Cardiac septum (tissue), 1 donor: ENCODE data around the gene SFTPD. TPM values are rescaled to one million over a fixed set of nuclear protein-coding genes. Genes with fewer than 3 reads are reported as not detected.
"Not testable (repeated sequence)": the region's sequence is repeated elsewhere in the genome, so short reads cannot be mapped to it uniquely, and the experiment has no call there.

Experiments used
- DNase-seq: peaks from one replicate; pipeline ENCODE4 v3.0.0-alpha.2; 2020; ENCODE audit warnings: low spot score
- intact Hi-C: fragments of 100-400 bp; cut with DNase I; formaldehyde crosslinking; loops from one replicate; pipeline ENCODE4 v1.14.0; 2022
- long read RNA-seq: library from polyadenylated mRNA; unstranded; transcript quantifications from one replicate; pipeline ENCODE4 v2.0.0, GENCODE V29; 2021
- total RNA-seq: library from RNA; stranded (reverse); fragmentation: NEBNext Ultra II Directional; extraction: Animal tissue kit (Norgen Biotek cat#: 25700); gene quantifications from one replicate; pipeline ENCODE4 v1.2.1, GENCODE V29; 2021
- donor health status: DM: no; HTN: no; CAD: no.

Gene SFTPD
- 0.54 TPM for total RNA-seq
- long read RNA-seq, partial matches to known transcripts = 0 of 1 reads
- long read RNA-seq, other reads (novel, unspliced or antisense) = 1 of 1 reads

DNA sequence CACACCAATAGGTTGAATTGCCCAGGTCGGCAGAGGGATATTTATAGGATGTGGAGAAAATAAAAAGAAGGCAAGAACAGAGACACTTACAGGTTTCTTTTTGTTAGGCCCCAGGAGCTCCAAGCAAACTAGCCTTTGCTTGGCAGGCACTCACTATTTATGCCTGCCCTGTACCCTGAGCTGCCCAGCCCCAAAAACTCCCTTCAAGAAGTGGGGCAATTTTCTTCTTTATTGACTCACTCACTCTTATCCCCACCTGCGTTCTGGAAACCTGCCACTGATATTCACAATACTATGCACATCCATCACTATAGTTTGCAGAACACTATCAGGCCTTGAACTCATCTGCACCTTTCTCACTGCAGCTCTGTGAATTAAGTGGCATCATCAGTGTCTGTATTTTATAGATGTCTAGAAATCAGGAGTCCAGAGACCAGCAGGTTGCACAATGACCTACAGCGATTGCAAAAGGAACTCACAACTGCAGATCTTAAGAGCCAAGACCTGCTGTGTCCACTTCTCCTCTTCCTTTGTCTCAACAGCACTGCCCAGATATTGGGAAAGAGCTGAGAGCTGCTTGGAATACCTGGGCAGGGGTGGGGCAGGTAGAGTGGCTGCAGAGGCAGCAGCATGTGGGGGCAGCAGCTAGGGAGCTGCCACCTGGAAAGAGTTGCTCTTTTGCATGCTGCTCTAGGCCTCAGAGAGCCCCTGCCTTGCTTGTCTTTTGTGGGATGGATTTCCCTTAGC is at the start of gene SFTPD:
Gene SFTPD, minus strand, starts transcription at position 130 of the 747 bp plus-strand sequence. CDS start 2,446 bp downstream, outside the sequence.
- no peak for DNase-seq
- intact Hi-C loops = no loop called here

- no peak for DNase-seq
- intact Hi-C loops = no loop called here
Observed at GRCh38 chr10:79995979-79996634, 47.2 kb upstream of the SFTPD start.

GRCh38 chr10:79994556-79994955 is 45.7 kb upstream of the SFTPD start:
- intact Hi-C loops = no loop called here
- no peak for DNase-seq

- DNase-seq, intact Hi-C loops: not testable (repeated sequence)
Observed at GRCh38 chr10:79988199-79988598, 39.3 kb upstream of the SFTPD start.

DNA sequence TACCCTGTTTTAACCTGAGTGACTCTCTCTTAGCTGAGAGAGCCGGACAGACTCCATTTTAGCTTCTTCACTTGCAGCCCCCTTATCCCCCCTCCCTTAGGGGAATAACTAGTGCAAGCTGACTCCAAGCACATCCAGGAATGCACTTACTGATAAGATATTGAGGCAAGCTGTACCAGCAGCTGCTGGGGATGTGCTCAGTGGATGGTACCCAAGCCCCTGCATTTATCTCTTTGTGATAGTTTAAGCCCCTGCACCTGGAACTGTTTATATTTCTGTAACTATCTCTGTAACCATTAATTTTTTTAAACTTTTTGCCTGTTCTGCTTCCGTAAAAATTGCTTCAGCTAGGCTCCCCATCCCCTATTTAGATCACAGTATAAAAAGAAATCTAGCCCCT is 37.8 kb upstream of the SFTPD start:
- intact Hi-C loops, DNase-seq: not testable (repeated sequence)

DNA sequence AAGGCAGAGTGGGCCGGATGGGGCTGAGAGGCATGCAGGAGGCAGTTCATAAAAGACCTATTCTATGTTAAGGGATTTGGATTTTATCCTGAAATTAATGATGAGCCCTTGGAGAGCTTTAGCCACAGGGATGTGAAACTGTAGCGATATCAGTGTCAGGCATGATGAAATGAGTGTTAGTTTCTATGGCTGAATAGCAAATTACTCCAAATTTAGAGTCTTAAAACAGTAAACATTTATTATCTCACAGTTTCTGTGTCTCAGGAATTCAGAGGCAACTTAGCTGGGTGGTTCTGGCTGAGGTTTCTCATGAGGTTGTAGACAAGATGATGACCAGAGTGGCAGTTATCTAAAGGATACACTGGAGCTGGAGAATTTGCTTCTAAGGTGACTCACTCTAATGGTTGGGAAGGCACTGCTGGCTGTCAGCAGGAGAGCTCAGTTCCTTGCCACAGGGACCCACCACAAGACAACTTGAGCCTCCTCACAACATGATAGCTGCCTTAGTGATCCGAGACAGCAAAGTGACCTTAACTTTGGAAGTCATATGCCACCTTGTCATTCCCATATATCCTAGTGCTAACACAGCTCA is 36.7 kb upstream of the SFTPD start:
- no peak for DNase-seq
- intact Hi-C loops = no loop called here

- DNase-seq = no peak
- intact Hi-C loops = no loop called here
Observed at GRCh38 chr10:79984851-79985250, 35.9 kb upstream of the SFTPD start.

DNA sequence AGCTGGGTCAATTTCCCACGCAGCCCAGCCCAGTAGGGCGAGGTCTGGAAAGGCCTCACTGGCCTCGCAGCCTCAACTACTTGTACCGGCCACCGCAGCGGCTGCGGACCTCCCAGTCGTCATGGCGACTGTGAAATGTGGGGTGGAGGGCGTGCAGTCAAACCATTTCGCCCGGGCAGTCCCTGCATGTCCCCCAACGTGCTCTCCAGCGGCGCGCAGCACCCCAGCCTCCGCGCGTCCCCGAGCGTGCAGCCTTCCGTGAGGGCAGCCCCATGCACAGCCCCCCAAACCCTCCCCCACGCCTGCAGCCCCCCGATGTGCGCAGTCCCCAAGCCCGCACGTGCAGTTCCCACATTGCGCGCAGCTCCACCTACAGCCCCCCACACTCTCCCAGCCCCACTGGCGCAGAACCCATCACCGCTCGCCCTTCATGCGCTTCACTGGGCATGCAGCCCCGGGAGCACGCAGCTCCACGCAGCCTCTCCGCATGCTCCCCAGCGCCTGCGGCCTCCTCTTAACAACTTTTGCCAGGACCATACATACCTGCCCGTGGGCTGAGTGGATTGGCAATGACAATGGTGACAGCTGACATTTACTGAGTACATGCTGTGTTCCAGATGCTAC is 34.5 kb upstream of the SFTPD start:
- no peak for DNase-seq
- intact Hi-C loops = no loop called here

DNA sequence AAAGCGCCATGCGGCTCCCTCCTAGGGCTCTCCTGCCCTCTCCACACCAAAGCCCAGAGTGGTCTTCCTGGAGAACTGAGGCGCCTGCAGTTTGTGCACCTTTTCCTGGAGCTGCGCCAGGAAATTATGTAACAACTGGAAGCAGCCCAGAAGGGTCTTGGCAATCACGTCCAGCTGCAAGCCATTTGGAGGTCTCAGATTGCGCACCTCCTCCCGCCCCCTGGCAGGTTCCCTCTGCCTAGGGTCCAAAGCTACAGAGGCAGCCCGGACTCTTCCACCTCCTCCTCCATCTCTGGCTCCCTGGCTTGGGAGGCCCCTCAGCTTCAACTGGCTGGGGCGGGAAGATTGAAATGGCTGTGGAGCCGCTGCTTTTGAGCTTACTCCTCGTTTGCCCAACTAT is 34.0 kb upstream of the SFTPD start:
- no peak for DNase-seq
- intact Hi-C loops = no loop called here

DNA sequence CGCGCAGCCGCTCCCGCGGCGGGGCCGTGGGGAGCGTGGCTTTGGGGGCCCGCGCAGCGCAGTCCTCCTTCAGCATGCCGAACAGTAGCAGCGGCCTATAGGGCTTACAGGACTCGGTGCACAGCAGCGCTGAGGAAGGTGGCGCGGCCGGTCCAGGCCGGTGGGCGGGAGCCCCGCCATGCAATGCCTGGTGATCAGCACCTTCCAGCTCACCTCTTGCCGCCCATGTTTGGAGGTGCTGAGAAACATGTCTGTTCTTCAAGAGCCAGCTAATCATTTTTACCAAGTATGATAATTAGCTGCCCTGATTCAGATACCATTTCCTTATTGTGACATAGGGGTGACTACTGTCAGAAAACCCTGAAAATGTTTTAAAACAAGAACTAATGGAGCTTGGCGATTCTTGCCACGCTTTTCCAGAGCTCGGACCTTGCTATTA is 33.5 kb upstream of the SFTPD start:
- no peak for DNase-seq
- intact Hi-C loops = no loop called here

- DNase-seq = no peak
- intact Hi-C loops = no loop called here
Observed at GRCh38 chr10:79981450-79982361, 32.8 kb upstream of the SFTPD start.

- intact Hi-C loops = no loop called here
- DNase-seq = no peak
Observed at GRCh38 chr10:79980711-79981110, 31.8 kb upstream of the SFTPD start.

DNA sequence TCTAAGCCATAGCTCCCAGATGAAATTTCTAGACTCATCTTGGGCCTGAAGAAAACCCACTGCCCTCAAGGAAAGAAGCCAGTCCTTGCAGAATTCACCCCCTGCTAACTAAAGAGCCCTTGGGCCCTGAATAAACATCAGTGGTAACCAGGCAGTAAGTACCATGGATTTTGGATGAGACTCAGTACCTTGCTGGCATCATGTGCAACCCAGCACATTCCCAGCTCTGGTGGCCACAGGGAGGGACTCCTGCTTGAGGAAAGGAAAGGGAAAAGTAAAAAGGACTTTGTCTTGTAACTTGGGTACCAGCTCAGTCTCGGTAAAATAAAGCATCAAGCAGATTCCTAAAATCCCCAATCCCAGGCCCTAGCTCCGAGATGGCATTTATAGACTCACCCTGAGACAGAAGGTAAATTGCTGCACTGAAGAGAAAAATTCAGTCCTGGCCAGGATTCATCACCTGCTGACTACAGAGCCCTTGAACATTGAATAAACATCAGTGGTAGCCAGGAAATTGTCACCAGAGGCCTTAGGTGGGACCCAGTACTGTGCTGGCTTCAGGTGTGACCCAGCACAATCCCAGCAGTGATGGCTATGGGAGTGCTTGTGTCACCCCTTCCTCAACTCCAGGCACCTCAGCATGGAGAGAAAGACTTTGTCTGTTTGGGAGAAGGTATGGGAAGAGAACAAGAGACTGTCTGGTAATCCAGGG is 31.2 kb upstream of the SFTPD start:
- intact Hi-C loops = no loop called here
- no peak for DNase-seq

DNA sequence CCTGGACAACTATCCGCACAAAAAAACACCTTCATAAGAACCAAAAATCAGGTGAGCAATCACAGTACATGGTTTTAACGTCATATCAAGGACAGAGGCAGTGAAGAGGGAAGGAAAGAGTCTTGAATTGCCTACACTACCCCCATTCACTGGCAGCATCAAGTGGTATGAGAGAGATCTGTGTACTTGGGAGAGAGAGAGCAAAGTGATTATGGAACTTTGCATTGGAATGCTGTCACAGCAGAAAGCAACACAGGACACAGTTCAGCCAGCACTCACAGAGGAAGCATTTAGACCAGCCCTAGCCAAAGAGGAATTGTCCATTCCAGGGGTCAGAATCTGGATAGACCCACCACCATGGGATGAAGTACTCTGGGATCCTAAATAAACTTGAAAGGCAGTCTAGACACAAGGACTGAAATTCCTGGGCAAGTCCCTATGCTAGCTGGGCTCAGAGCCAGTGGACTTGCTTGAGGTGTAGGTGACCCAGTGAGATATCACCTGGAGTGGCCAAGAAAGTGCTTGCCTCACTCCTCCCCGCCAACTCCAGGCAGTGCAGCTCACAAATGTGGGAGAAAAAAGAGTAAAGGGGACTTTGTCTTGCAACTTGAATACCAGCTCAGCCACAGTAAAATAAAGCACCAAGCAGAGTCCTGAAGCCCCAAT is 30.5 kb upstream of the SFTPD start:
- intact Hi-C loops = no loop called here

DNA sequence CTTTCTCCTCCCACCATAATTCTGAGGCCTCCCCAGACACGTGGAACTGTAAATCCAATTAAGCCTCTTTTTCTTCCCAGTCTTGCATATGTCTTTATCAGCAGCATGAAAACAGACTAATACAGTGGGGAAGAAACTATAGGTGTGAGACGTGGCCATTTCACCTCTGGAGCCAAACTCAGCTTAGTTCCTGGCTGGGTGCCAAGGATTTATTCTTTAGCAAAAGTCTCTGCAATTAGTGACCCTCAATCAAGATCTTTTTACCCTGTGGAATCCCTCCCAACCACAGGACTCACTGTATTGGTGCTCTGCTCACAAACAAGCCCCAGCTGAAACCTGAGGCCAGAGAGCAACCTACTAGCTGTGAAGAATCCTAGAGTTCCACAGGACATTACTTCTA is 28.1 kb upstream of the SFTPD start:
- intact Hi-C loops = no loop called here
- DNase-seq = no peak

More for the DNA sequence above, 30.5 kb upstream of the SFTPD start:
- DNase-seq = no peak

DNA sequence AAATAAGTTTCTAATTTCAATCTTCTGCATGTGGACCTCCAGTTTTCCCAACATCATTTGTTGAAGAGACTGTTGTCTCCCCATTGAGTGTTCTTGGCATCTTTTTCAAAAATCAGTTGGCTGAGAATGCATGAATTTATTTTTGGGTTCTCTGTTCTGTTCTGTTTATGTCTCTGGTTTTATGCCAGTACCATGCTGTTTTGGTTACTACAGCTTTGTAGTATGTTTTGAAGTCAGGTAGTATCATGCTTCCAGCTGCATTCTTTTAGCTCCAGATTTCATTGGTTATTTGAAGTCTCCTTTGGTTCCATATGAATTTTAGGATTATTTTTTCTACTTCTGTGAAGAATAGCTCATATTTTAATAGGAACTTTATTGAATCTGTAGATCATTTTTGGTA is 21.2 kb upstream of the SFTPD start:
- intact Hi-C loops = no loop called here
- DNase-seq = no peak

GRCh38 chr10:79947787-79948424 is 999 bp downstream of the SFTPD start:
- intact Hi-C loops = no loop called here
- DNase-seq = no peak

DNA sequence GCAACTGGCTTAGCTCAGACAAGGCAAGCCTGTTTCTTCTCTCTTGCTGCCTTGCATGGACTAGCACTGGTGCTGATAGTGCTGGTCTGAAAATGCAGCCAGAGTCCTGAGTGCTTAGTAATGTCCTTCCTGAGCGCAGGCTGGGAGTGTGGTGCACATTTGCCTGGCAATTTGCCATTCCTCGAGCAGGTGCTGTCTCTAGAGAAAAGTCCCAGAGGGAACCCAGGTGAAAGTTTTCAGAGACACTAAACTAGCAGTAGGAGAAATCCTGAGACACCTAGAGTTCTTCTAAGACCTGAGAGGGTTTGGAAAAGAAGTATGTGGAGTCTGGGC is 1.9 kb downstream of the SFTPD start:
- intact Hi-C loops = no loop called here
- DNase-seq = no peak
